K562 (cell line): ENCODE measurements around the gene ITGB1BP2. TPM values are rescaled to one million over a fixed set of nuclear protein-coding genes. Genes with fewer than 3 reads are reported as not detected.

Experiments used
- BRCA1 ChIP-seq, 2 experiments: fragments of 450-650 bp in 1 of 2; sonication (generic) in 1 of 2; formaldehyde crosslinking in 1 of 2; IDR thresholded peaks; 2 replicates each; pipeline versions ENCODE4 v1.5.0 to v1.6.1; 2017 to 2020; ENCODE audit warnings: mild to moderate bottlenecking in 1 of 2, missing genetic modification reagents in 1 of 2
- CREB3L1 ChIP-seq: fragments of 450-650 bp; IDR thresholded peaks from 2 replicates; pipeline ENCODE4 v1.6.1; 2014; ENCODE audit warnings: low read depth, mild to moderate bottlenecking, moderate library complexity, borderline replicate concordance
- HOXB6 ChIP-seq: fragments of 250-450 bp; sonication (Bioruptor Pico); IDR thresholded peaks from 2 replicates; pipeline ENCODE4 v1.5.1; 2022; ENCODE audit warnings: mild to moderate bottlenecking, borderline replicate concordance
- KHSRP ChIP-seq: fragments of 450-650 bp; IDR thresholded peaks from 2 replicates; pipeline ENCODE4 v1.6.1; 2017
- MIER1 ChIP-seq: fragments of 450-650 bp; IDR thresholded peaks from 2 replicates; pipeline ENCODE4 v1.6.1; 2016; ENCODE audit warnings: antibody characterized with exemption, mild to moderate bottlenecking, low read depth
- NR3C1 ChIP-seq: sonication (generic); formaldehyde crosslinking; IDR thresholded peaks from 2 replicates; pipeline ENCODE4 v1.8.1; 2022; ENCODE audit warnings: missing genetic modification reagents
- PHF21A ChIP-seq: fragments of 450-650 bp; IDR thresholded peaks from 2 replicates; pipeline ENCODE4 v1.6.1; 2017; ENCODE audit warnings: low read depth, borderline replicate concordance
- RHOXF2B ChIP-seq: fragments of 250-450 bp; sonication (Bioruptor Pico); conservative IDR thresholded peaks from 2 replicates; pipeline ENCODE4 v1.5.1; 2021
- SMAD2 ChIP-seq: fragments of 150-350 bp; IDR thresholded peaks from 2 replicates; pipeline ENCODE4 v1.6.1; 2014; ENCODE audit warnings: low read depth, mild to moderate bottlenecking, low read length
- SMAD4 ChIP-seq: fragments of 250-450 bp; sonication (Bioruptor Pico); conservative IDR thresholded peaks from 2 replicates; pipeline ENCODE4 v1.8.0; 2021; ENCODE audit warnings: inconsistent platforms, mild to moderate bottlenecking, moderate library complexity
- SRF ChIP-seq, 2 experiments: fragments of 250-450, 450-650 bp in 1 of 2; sonication (Bioruptor Pico) in 1 of 2; sonication (generic) in 1 of 2; formaldehyde crosslinking; IDR thresholded peaks; 2 replicates each; pipeline versions ENCODE4 v1.5.0 to v1.5.1; 2020 to 2022; ENCODE audit warnings: mild to moderate bottlenecking in 1 of 2, missing genetic modification reagents in 1 of 2
- TARDBP ChIP-seq: fragments of 450-650 bp; IDR thresholded peaks from 2 replicates; pipeline ENCODE4 v1.6.1; 2016
- TRIM25 ChIP-seq: fragments of 450-650 bp; IDR thresholded peaks from 2 replicates; pipeline ENCODE4 v1.7.0; 2016; ENCODE audit warnings: borderline replicate concordance
- VEZF1 ChIP-seq: fragments of 200-800 bp; sonication (Bioruptor generic); IDR thresholded peaks from 2 replicates; pipeline ENCODE4 v1.6.1; 2017; ENCODE audit warnings: missing genetic modification characterization, missing compliant biosample characterization
- XRCC5 ChIP-seq: fragments of 200-400 bp; formaldehyde crosslinking; IDR thresholded peaks from 2 replicates; pipeline ENCODE4 v1.6.1; 2017; ENCODE audit warnings: low read depth, mild to moderate bottlenecking, low read length
- ZBTB49 ChIP-seq: sonication (generic); formaldehyde crosslinking; IDR thresholded peaks from 2 replicates; pipeline ENCODE4 v1.8.0; 2022; ENCODE audit warnings: missing genetic modification reagents, mild to moderate bottlenecking, borderline replicate concordance
- ZFPM2 ChIP-seq: fragments of 250-450 bp; sonication (Bioruptor Pico); IDR thresholded peaks from 2 replicates; pipeline ENCODE4 v1.5.1; 2022; ENCODE audit warnings: mild to moderate bottlenecking
- ZNF311 ChIP-seq: fragments of 250-450 bp; sonication (Bioruptor Pico); IDR thresholded peaks from 2 replicates; pipeline ENCODE4 v1.4.0; 2020; ENCODE audit warnings: mild to moderate bottlenecking, moderate library complexity
- ZNF586 ChIP-seq: fragments of 450-650 bp; formaldehyde crosslinking; conservative IDR thresholded peaks from 2 replicates; pipeline ENCODE4 v1.4.0; 2020; ENCODE audit warnings: mild to moderate bottlenecking, moderate library complexity
- polyA plus RNA-seq, 8 experiments: library from polyadenylated mRNA; depleted of rRNA in 4 of 8; stranded (reverse) in 5 of 8; unstranded in 3 of 8; fragments of >200 nt; fragmentation: Nextera tagmentation in 2 of 8; fragmentation: Illumina TruSeq in 1 of 8; extraction: Ambion mirVana in 2 of 8; extraction: Trizol in 1 of 8; gene quantifications; 2 replicates each; pipeline versions ENCODE4 v1.2.1 to v1.2.3, GENCODE V29; 2011 to 2014; ENCODE audit warnings: inconsistent platforms in 1 of 8, missing spikeins in 1 of 8
- total RNA-seq, 7 experiments: library from RNA; depleted of rRNA in 6 of 7; stranded (reverse); fragments of >200 nt in 6 of 7; fragmentation: Illumina TruSeq in 2 of 7; extraction: Trizol in 2 of 7; gene quantifications; 2 replicates each; pipeline versions ENCODE4 v1.2.1 to v1.2.3, GENCODE V29; 2011 to 2021; ENCODE audit warnings: low replicate concordance in 1 of 7

Gene ITGB1BP2
- total and polyA plus RNA-seq, 9 of the 15 experiments (the other 6 are each of a cell fraction or from before 2014, with no cell fraction given) = 1.6 to 4.0 (median 1.9) TPM

- TF ChIP-seq BRCA1 (IDR thresholded peaks at IDR 0.05) (no peak), BRCA1 (CRISPR knock-in tag; IDR thresholded peaks at IDR 0.05) (no peak), PHF21A (no peak), SMAD4 (CRISPR knock-in tag) (peak; percentile 47; the same call in 1 of the 2 replicates), SRF (CRISPR knock-in tag; IDR thresholded peaks at IDR 0.05) (no peak; a peak in 1 of 4 replicates), CREB3L1 (0 out of 2 replicates have a peak, but pooled peaks have one; percentile 33), ZNF586 (no peak), MIER1 (no peak), TARDBP (no peak), TRIM25 (no peak), KHSRP (no peak), VEZF1 (no peak; the same call in 1 of the 2 replicates), ZFPM2 (CRISPR knock-in tag) (no peak), ZNF311 (CRISPR knock-in tag) (no peak), ZBTB49 (CRISPR knock-in tag) (no peak), XRCC5 (no peak), SMAD2 (no peak), RHOXF2B (CRISPR knock-in tag) (no peak), HOXB6 (CRISPR knock-in tag) (no peak), NR3C1 (CRISPR knock-in tag) (no peak)
These were observed 18.0 kb upstream of the ITGB1BP2 start, which contains the start of gene NONO (continued) for GRCh38 chrX:71283403-71284143.
